Articular chondrocyte of knee joint (primary cell): ENCODE data around the gene CLPX. TPM values are rescaled to one million over a fixed set of nuclear protein-coding genes. Genes with fewer than 3 reads are reported as not detected.

Experiments
- small RNA-seq: library from RNA; depleted of rRNA; stranded (forward); fragments of <200 nt; gene quantifications from one replicate; pipeline ENCODE3, GENCODE V24; 2012
- total RNA-seq: library from RNA; depleted of rRNA; stranded (reverse); fragments of >200 nt; gene quantifications from 2 replicates; pipeline ENCODE4 v1.2.3, GENCODE V29; 2012

Gene CLPX
- 59.7 and 62.5 TPM in 2 replicates for total RNA-seq

DNA sequence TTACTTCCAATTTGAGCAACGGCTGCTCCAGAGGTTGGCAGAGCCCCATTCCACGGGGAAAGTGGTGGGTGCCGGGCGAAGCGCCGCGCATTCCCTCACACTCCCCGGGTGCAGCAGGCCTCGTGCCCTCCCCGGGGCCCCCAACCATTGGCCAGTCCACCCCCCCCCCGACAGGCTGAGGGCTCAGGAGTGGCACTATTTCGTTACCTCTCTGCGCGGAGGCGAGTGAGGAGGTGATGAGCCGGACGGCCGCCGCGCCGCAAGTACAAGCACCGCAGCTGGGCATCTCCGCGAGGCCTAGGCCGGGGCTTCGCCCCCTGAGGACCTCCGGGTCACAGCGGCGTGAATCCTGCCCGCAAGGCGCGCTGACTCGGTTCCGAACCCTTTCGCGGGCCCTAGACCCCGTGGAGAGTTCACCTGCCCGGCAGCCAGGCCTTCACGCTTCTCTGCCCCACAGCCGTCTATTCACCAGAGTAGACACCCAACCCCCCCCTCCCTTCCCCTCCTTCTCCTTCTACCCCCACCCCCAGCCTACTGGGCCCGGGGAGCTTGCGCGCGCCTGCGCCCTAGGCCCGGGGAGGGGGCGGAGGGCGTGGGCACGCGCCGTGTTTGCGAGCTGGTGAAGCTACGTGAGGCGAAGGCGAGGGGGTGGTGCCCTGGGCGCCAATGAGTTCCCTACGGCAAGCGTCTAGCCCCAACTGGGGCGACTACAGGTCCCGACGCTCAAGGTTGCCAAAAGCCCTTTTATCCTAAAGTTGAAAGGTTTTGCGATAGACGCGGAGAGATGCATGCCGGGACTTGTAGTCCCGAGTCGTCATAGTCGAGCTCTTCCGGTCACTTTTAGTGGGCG, at the start of gene CLPX:
Gene CLPX (minus strand): TSS at position 475 of the 850 bp plus-strand sequence. CDS start 189 bp downstream, at position 286.

DNA sequence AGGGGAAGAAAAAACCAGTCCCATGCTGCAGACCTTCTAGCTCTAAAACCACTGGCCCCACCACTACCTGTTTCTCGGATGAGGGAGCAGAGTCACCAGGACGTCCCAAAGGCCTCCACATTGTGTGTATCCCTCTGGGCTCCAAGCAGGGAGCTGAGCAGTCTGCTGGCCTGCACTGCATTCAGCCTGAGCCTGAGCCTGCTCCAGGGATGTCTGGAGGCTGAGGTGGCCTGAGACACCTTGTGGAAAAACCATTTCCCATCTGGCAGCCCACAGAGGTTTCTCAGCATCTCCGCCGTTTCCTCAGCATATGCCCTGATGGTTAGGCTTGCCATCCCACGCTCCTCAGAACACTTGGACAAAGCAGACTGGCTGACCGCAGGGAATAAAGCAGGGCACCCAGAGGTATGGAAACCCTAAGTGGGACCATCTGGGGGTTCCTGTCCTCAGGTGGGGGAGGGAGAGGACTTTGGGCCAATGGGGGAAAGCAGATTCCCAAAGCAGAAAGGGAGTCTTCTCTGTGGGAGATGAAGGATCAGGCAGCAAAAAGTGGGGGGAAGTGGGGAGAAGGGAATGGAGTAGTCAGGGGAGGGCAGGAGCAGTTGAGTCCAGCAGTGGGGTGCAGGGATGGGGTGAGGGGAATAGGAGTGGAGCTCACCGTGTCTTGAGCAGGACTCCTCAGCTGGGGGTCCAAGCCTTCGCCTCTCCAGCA, 25.8 kb upstream of the CLPX start, which contains the start of gene CILP:
Gene CILP (minus strand): TSS at position 704 of the 712 bp plus-strand sequence. CDS start 1,718 bp downstream, outside the sequence.

DNA sequence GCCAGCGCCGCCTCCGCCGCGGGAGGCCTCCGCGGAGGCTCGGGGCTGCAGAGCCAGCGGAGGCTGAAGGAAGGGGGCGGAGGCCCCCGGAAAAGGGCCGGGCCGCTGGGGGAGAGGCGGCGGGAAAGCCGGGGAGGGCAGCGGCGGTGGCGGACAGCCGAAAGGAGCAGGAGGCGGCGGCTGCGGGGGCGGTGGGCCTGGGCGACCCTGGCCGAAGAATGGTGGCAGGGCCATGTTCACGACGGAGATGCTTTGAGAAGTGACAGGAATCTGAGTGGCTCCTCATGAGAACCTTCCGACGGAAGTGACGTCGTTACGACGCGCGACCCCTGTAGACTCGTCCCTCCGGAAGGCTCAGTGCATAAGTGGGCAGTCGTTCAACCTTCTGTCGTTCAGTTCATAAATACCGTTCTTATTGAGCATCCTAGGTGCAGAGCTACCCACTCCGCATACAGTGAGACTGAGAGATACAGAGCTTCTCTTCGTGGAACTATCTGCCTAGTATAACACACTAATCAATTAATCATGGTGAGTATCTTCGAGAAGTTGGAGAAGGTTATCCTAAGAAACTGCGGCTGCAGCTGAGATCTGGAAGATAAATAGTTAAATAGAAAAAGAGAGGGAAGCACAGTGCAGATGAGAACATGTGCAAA, 51.5 kb downstream of the CLPX start, which contains the start of gene PDCD7:
Gene PDCD7 (minus strand): TSS at position 261 of the 653 bp plus-strand sequence. CDS start 27 bp downstream, at position 234.

GRCh38 chr15:65115086-65115485, 70.1 kb downstream of the CLPX start, which contains the start of gene UBAP1L:
Gene UBAP1L, minus strand, starts transcription at chr15:65115200. Its CDS starts 8,985 bp downstream, at chr15:65106215.

Small RNAs within 50 kb of the gene (small RNA-seq; reads per million reads assigned to genes)
- gene AC013553.1 (not detected), gene AC068213.1 (not detected), gene RNU6-686P (not detected)

Other genes with a start within 250 kb of the CLPX start
- 100 and 112 TPM in 2 replicates for gene SPG21, start 195.4 kb downstream of the CLPX start, total RNA-seq
- 23.1 and 26.1 TPM in 2 replicates for gene MTFMT, start 155.7 kb downstream of the CLPX start, total RNA-seq
- not detected in 2 replicates for gene SLC51B, start 140.0 kb downstream of the CLPX start, total RNA-seq
- gene RASL12, start 117.4 kb downstream of the CLPX start, total RNA-seq = 0.52 and 0.76 TPM in 2 replicates
- not detected in 2 replicates for gene KBTBD13, start 108.6 kb downstream of the CLPX start, total RNA-seq
- 2.4 and 2.7 TPM in 2 replicates for gene UBAP1L, start 70.1 kb downstream of the CLPX start, total RNA-seq
- 24.5 and 24.6 TPM in 2 replicates for gene PDCD7, start 51.5 kb downstream of the CLPX start, total RNA-seq
- 4.6 and 13.8 TPM in 2 replicates for gene CILP, start 26.1 kb upstream of the CLPX start, total RNA-seq
- gene PARP16, start 101.5 kb upstream of the CLPX start, total RNA-seq = 6.7 and 8.9 TPM in 2 replicates
- gene RNU5A-1, start 110.7 kb upstream of the CLPX start, total RNA-seq = not detected in 2 replicates
- gene RNU5B-1, start 119.3 kb upstream of the CLPX start, total RNA-seq = not detected in 2 replicates
- not detected in 2 replicates for gene IGDCC3, start 192.7 kb upstream of the CLPX start, total RNA-seq
- gene IGDCC4, start 237.6 kb upstream of the CLPX start, total RNA-seq = 0.91 and 1.9 TPM in 2 replicates